ENCODE measurements around the gene BATF2.
A peak's percentile ranks its signal among the peaks of the same experiment; 100 is the strongest.
"Not testable (repeated sequence)": the region's sequence is repeated elsewhere in the genome, so short reads cannot be mapped to it uniquely, and the experiment has no call there.

BATF2 gene

DNA sequence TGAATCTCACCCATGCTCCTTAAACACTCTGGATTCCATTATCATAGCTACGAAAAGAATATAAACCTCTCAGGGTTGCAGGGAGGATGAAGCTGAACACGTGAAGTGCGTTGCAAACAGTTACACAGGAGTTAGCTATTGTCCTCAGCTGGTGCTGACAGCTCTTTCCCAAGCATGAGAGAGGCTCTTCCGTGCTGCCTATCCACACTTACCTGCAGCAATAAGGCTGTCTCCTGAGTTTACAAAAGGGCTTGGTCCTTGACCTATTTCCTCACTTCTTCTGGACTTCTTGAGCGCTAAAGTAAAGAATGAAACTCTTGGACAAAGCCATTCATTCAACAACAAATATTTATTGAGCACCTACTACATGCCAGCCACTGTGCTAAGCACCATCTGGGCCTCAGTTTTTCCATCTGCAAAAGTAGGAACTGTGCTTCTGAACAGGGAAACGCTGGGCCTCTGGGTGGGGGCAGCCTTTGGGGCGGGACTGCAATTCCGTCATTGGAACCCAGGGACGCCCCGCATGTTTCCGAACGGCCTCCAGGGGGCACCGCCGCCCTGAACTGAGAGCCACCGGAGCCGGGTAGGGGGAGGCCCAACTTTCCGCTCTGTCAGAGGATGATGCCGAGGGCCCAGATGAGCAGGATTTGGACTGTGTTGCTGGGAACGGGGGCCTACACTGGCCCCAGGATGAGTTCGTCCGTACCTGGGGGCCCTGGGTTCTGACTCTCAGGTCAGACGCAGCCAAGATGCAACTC, 16.5 kb upstream of the BATF2 start:
- DNase-seq (ENCODE audit: low read depth), result peak; percentile 79

DNA sequence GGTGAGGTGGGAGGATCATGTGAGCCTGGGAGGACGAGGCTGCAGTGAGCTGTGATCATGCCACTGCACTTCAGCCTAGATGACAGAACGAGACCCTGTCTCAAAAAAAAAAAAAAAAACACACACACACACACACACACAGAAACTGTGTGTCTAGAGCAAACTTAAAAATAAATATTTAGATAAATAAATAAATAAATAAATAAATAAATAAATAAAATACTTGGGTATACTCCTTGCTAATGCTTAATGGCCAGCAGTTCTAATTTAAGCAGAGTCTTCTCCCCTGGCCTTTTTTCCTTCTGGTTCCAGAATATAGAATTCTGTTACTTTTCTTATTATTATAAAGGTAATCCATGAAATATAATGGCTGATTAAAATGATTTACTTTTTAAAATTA, 12.1 kb upstream of the BATF2 start:
- no peak for DNase-seq (ENCODE audit: low read depth)

DNA sequence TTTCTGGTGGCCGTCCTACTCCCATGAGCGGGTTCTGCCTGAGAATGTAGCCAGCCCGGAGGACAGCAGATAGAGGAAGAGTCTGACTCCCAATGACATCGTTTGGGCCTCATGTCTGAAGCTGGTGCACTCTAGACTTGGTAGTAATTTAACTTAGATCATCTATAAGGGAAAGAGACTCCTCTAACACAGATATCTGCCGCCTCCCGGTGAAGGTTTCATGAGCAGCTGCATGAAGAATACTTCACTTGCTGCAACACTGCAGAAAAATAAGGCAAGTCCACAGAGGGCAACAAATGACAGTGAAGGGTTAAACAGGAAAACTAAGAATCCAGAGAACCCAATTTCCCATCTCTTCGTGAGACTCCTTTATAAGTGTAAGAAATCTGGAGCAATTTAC, 11.2 kb upstream of the BATF2 start:
- no peak for DNase-seq (ENCODE audit: low read depth)

DNA sequence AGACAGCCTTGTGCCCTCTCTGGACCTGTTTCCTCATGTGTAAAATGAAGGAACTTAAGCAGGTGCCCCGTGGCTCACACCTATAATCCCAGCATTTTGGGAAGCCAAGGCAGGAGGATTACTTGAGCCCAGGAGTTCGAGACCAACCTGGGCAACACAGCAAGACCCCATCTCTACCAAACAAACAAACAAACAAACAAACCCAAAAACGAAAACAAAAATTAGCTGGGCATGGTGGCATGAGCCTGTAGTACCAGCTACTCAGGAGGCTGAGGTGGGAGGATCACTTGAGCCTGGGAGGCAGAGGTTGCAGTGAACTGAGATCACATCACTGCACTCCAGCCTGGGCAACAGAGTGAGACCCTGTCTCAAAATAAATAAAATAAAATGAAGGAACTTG, 7.2 kb upstream of the BATF2 start:
- not testable (repeated sequence) for DNase-seq (ENCODE audit: low read depth)

DNA sequence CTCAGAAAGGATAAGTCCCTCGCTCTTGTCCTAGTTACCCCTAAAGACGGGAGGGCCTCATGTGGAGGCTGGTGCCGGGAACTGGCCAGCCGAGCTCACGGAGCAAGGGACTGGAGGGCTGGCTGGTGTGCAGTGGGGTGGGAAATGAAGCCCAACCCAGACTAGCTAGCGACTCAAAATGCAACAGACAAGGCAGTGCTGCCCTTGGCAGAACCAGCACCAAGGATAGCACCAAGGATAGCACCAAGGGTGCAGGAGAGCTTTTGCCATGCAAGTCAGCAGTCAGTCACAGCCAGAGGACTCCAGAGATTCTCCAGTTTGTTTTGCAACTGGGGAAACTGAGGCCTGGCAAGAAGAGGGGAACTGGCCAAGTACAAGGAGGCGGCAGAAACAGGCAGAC, 6.5 kb upstream of the BATF2 start:
- no peak for DNase-seq (ENCODE audit: low read depth)

DNA sequence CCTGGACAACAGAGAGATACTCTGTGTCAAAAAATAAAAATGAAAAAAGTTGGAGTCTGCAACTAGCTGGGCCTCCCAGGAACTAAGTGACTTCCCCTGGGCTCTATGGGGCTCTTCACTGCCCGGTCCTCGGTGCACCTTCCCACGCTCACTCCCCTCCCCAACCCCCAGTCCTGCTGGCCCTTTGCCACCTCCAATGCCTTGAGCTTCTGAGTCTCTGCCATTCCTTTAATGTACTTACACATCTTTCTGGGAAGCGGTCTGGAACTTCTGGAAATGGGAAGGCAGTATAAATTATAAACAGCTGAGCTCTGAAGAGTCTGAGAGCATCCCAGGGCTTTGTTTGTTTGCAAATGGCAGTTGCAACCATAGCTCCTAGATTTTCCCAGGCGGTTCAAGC, 5.9 kb upstream of the BATF2 start:
- no peak for DNase-seq (ENCODE audit: low read depth)

DNA sequence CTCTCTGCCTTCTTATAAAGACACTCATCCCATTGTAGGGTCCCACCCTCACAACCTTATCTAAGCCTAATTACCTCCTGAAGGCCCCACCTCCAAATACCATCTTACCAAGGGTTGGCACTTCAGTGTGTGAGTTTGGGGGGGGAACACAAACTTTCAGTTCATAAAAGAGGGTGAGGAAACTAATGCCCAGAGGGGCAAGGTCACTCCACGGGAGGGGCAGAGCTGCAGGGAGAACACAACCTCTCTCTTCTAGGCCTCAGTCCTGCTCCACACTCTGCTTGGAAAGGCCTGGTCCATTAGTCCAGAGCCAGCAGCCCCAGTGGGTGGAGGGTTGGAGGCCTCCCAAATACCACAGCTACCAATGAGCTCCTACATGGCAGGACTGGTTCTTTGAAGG, 2.7 kb upstream of the BATF2 start:
- DNase-seq (ENCODE audit: low read depth), result no peak

DNA sequence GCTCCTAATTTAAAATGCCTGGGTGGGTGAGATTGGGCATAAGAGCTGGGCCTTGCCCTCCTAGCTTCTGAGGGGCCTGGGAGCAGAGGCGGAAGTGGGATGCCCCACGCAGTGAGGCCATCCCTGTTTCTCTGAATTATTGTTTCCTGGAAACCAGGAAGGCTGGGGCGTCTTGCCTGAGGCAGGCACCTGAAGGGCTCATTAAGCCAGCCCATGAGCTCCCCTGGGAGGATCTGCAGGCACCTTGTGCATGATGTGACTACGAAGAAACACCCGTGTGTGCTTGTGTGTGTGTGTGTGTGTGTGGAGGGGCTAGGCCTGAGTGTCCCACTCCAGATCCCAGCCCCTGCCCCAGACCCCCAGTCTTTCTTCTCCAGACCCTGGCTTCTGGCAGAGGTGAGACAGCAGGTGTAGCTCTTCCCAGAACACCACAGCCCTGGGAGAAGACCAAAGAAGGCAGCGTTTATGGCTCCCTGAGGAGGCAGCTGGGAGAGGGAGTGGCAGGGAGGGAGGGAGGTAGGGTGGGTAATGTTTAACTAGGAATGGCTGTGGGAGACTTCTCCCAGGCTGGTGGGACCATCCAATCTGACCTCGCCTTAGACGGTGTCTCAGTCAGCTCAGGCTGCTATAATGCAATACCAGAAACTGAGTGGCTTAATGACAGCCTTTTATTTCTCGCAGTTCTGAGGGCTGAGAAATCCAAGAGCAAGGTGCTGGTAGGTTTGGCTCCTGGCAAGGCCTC, 2.1 kb upstream of the BATF2 start:
- DNase-seq (ENCODE audit: low read depth), result no peak

DNA sequence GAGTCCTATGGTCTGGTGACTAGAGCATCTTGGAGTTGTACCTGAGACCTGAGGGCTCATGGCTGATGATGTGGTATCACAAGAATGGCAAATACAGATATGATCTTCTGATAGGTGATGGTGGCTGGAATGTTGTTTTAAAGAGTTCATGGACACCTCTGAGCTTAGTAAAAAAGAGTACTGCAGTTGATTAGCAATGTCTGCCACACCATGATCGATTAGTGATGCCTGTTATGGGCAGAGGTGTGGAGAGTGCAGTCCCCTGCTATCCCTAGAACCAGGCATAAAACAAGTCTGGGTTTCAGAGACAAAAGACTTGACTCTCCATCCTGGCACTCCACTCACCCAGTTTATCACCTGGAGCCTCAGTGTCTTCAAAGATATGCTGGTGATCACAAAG, 1.4 kb upstream of the BATF2 start:
- no peak for DNase-seq (ENCODE audit: low read depth)

DNA sequence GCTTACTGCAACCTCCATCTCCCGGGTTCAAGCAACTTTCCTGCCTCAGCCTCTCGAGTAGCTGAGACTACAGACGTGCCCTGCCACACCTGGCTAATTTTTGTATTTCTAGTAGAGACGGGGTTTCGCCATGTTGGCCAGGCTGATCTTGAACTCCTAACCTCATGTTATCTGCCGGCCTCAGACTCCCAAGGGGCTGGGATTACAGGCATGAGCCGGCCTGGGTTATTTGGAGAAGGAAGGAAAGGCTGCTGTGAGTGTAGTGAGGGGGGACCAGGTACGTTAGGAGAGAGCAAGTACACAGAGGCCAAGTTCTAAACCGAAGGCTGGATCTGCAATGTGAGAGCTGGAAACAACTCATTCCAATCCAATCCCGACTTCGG, 453 bp downstream of the BATF2 start:
- no peak for DNase-seq (ENCODE audit: low read depth)

DNA sequence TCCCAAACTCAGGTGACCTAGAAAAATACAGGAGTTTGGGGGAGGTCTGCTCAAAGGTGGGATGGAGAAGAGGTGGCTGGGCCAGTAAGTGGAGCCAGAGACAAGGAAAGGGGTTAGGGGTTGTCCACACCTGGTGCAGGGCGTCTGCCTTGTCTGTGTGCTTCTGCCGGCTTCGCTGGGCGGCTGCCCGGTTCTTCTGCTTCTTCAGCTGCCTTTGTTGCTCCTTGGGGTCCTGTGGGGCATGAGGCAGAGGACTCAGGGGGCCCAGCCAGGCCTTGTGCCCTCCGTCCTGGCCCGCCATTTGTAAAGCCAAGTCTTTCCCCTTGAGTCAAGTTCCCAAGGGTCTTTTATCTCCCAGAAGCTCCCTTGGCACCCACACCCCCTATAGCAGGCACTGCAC, 2.5 kb downstream of the BATF2 start:
- no peak for DNase-seq (ENCODE audit: low read depth)

DNA sequence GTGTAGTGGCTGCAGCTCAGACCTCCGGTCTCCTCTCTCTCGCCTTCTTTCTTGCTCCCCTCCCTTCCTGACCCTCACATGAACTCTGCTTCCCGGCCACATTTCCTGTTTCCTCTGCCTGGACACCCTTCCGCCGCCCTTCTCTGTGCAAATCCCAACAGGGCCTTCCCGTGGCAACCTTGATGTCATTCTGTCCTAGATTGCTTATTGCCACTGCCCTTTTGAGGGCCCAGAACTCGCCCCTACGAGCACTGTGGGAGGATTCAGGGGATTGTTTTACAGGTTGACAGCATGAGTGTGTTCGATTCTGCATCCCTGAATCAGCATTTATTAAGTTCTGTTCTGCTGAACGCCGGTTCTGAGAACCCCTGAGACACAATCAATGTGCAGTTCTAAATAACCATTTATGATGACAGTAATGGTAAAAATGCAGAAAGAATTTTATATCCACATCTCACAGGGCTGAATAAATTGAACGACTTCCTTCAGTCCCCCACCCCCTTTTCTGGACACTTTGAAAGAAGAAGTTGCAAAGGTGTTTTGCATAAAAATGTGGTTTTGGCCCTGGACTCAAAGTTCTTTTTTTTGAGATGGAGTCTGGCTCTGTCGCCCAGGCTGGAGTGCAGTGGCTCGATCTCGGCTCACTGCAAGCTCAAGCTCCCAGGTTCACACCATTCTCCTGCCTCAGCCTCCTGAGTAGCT, 6.4 kb downstream of the BATF2 start:
- DNase-seq (ENCODE audit: low read depth), result no peak

DNA sequence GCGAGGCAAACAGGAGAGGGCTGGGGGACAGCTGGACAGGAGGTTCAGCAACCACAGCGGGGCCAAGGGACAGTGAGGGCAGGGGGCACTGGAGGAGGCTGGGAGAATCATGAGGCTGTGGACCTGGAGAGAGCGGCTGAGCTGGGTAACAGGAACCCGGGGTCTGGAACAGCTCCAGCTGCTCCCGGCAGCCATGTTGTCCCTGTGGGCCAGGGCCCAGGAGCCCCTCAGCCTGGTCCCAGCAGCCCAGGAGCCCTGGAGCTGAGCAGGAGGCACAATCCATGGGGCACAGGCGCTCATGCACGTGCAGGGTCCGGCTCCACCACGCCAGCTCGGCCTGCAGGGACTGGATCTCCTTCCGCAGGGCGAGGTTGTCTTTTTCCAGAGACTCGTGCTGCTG, 7.4 kb downstream of the BATF2 start:
- no peak for DNase-seq (ENCODE audit: low read depth)

DNA sequence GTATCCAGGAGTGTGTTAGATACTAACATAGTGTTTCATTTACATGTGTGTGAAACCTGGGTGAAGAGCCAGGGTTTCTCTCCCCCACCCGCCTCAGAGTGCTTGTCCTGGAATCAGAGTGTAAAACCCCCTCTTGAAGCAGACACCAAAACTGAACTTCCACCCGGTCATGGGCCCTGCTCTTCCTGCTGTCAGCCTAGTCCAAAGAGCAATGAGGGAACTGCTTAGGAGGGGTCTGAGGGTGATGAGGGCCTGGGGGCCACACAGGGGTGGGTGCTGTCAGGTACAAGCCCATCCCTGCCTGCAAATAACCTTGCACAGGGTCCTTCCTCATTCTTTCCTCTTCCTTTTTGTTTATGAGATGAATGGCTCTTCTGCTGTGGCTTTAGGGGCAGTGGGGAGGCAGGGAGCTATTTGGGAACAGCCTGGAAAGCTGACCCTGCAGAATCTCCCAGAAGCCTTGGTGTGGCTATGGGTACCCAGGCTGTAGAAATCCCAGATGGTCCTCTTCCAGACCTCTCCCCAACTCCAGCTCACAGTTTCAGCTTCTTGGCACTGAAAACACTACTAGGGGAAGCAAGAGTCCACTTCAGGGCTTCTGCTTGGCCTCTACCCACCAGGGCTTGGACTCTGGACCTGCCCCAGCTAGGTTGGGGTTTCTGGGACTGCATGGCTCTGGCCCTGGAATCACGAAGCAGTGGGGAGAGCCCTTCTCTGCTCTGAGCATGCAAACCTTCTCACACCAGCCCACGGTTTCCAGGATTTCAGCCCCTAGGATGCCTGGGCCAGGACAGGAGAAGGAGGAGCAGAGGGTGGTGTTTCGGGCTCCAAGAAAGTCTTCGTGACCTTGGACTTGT, 8.5 kb downstream of the BATF2 start:
- no peak for DNase-seq (ENCODE audit: low read depth)

DNA sequence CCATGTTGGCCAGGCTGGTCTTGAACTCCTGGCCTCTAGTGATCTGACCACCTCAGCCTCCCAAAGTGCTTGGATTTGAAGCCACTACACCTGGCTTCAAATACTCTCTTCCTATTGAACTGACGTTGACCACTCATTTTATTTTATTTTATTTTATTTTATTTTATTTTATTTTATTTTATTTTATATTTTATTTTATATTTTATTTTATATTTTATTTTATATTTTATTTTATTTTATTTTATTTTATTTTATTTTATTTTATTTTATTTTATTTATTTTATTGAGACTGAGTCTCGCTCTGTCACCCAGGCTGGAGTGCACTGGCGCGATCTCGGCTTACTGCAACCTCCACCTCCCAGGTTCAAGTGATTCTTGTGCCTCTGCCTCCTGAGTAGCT, 13.4 kb downstream of the BATF2 start:
- DNase-seq (ENCODE audit: low read depth), result not testable (repeated sequence)

DNA sequence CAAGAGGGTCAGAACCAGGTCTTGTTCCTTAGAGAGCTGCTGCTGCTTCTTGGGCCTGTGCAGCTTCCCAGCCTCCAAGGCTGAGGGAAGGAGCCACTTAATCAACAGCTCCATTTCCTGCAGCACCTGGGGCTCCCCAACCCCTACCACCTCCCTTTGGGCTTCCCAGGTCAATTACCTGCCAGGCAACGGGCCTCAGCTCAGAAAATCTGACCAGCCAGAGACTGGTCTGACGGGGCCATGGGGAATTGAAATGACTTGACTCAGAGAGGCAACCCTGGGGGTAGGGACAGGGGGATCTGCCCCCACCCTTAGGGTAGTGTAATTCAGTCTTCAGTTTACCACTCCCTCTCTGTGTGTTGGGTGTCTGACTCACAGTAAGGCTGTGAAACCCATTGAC, 20.1 kb downstream of the BATF2 start:
- no peak for DNase-seq (ENCODE audit: low read depth)

DNA sequence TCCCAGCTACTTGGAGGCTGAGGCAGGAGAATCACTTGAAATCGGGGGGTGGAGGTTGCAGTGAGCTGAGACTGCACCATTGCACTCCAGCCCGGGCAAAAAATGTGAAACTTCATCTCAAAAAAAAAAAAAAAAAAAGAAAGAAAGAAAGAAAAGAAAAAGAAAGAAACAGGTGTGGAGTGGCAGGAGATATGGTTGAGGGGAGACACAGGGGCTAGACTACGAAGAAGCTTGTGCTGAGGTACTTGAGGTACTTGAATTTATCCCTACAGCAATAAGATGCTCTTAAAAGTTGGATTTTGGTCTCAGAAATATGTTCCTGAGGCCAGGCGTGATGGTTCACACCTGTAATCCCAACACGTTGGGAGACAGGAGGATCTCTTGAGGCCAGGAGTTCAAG, 22.6 kb downstream of the BATF2 start:
- no peak for DNase-seq (ENCODE audit: low read depth)

DNA sequence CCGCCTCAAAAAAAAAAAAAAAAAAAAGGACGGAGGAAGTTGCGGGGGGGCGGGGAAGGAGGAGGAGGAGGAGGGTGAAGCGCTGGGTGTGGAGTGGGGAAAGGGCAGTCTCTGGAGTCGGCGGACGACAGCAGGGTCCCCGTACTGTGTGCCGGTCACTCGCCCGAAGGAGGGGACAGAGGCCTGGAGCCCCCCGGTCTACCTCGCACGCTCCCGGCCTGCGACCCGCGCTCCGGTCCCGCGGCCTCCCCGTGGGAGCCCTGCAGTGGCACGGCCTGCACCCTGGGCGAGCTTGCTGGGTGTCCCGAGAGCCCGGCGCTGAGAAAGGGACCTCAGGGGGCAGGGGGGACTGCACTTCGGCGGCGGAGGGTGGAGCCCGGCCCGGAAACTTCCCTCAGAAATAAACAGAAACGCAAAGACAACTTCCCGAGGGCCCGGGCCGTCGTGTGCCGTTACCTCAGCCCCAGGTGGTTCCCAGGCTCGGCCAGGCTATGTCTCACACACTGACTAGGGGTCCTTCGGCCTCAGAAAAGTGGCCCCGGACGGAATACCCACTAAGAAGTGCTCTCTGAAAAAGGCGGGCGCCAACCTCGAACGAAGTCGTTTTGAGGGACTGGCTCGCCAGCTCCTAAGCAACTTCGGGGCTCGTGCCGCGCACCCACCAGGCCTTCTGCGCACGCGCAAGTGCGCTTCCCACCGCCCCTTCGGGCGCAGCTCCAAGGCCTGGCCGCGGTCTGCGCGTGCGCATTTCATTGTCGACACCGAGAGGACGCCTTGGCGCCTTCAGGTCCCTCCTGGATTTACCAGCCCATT, 25.1 kb downstream of the BATF2 start, which contains the start of gene MAJIN:
Gene MAJIN, minus strand, starts transcription at position 688 of the 813 bp plus-strand sequence. CDS start 12,703 bp downstream, outside the sequence.
- peak; percentile 73 for DNase-seq (ENCODE audit: low read depth)

DNA sequence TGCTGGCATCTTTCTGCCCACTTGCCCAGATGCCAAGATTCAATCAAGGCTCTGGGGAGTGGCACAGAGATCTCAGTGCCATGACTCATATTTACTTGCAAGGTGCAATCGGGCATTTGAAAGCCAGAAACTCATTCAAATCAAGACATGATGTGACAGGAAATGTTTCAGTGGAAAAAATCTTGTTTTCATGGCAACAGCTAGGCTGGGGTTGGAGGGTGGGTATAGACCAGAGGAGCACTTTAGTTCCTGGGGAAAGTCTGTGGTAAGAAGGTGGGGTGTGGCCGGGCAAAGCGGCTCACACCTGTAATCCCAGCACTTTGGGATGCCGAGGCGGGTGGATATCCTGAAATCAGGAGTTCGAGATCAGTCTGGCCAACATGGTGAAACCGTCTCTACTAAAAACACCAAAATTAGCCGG, 26.0 kb downstream of the BATF2 start:
- DNase-seq (ENCODE audit: low read depth), result no peak

DNA sequence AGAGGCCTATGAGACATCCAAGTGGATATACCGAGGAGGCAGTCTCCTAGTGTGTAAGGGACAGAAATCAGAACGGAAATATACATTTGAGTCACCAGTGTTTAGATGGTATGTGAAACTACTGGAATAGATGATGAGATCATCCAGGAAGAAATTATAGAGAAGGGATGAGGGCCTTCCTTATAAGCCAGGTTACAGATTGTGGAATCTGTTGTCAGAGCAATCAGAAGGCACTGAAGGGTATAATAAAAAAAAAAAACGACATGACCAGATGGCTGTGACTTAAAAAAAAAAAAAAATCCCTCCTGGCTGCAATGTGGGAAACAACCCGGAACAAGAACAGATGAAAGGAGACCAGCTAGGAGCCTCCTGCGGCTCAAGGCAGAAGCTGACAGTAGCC, 27.6 kb downstream of the BATF2 start:
- DNase-seq (ENCODE audit: low read depth), result no peak

DNA sequence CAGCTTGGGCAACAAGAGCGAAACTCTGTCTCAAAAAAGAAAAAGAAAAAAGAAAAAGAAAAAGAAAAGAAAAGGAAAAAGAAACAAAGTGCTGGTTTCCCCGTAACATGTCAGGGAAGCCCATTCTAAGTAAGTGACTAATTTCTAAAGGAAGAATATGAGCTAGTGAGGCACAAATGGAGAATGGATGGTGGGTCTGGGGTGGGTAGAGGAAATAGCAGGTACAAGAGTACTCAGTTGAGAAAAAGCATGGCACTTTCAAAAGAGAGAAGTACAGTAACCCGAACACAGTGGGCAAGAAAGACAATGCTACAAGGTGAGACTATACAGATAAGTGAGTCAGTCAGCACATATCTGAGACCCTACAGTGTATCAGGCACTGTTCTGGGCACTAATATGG, 29.4 kb downstream of the BATF2 start:
- no peak for DNase-seq (ENCODE audit: low read depth)

Measured in stimulated activated CD8-positive, alpha-beta memory T cell treated with anti-CD3 and anti-CD28 coated beads, Interleukin-12 subunit alpha, Interleukin-12 subunit beta, amount 100 ng/mL, for 4 hours (primary cell).